HG03571 (cell line): ENCODE data around the gene ADCY1.
"Not testable (repeated sequence)": the region's sequence is repeated elsewhere in the genome, so short reads cannot be mapped to it uniquely, and the experiment has no call there.

ENCODE experiments used
- ATAC-seq: cut with Tn5 transposase; IDR thresholded peaks from one replicate; pipeline ENCODE4 v1.9.1; 2021; ENCODE audit not compliant: unreplicated experiment

Gene ADCY1

GRCh38 chr7:45573661-45574415 lies at the start of gene ADCY1:
Gene ADCY1 (plus strand): TSS chr7:45574368. CDS start chr7:45574544, 176 bp downstream.
- no peak for ATAC-seq

- no peak for ATAC-seq
These were observed 49.7 kb upstream of the ADCY1 start for GRCh38 chr7:45524445-45524844.

- ATAC-seq = no peak
These were observed 49.1 kb upstream of the ADCY1 start for GRCh38 chr7:45525057-45525456.

- no peak for ATAC-seq
These were observed 30.7 kb upstream of the ADCY1 start for GRCh38 chr7:45543473-45543872.

GRCh38 chr7:45545105-45545710 lies 29.0 kb upstream of the ADCY1 start:
- ATAC-seq = not testable (repeated sequence)

GRCh38 chr7:45548917-45549316 lies 25.3 kb upstream of the ADCY1 start:
- not testable (repeated sequence) for ATAC-seq

GRCh38 chr7:45563401-45563800 lies 10.8 kb upstream of the ADCY1 start:
- no peak for ATAC-seq

GRCh38 chr7:45563941-45564461 lies 10.2 kb upstream of the ADCY1 start:
- ATAC-seq = no peak

- ATAC-seq = no peak
These were observed 9.7 kb upstream of the ADCY1 start for GRCh38 chr7:45564485-45564884.

GRCh38 chr7:45564886-45565455 lies 9.2 kb upstream of the ADCY1 start:
- no peak for ATAC-seq

- no peak for ATAC-seq
These were observed 7.8 kb upstream of the ADCY1 start for GRCh38 chr7:45566386-45566785.

- ATAC-seq = no peak
These were observed 7.2 kb upstream of the ADCY1 start for GRCh38 chr7:45566961-45567360.

GRCh38 chr7:45567713-45568112 lies 6.5 kb upstream of the ADCY1 start:
- ATAC-seq = no peak

- no peak for ATAC-seq
These were observed 5.5 kb upstream of the ADCY1 start for GRCh38 chr7:45568536-45569289.

- no peak for ATAC-seq
These were observed 4.9 kb upstream of the ADCY1 start for GRCh38 chr7:45569290-45569685.

GRCh38 chr7:45570797-45571196 lies 3.4 kb upstream of the ADCY1 start:
- no peak for ATAC-seq

GRCh38 chr7:45573204-45573603 lies 964 bp upstream of the ADCY1 start:
- ATAC-seq = no peak

- ATAC-seq = no peak
These were observed 174 bp downstream of the ADCY1 start for GRCh38 chr7:45574416-45574668.

- no peak for ATAC-seq
These were observed 717 bp downstream of the ADCY1 start for GRCh38 chr7:45574669-45575500.

- ATAC-seq = no peak
These were observed 1.5 kb downstream of the ADCY1 start for GRCh38 chr7:45575501-45576248.
